ENCODE results near the gene C1QL1. TPM values are rescaled to one million over a fixed set of nuclear protein-coding genes. Genes with fewer than 3 reads are reported as not detected.

C1QL1 gene
- total RNA-seq, 1 donor from 2014 or later = 4.1 TPM

GRCh38 chr17:44928950-44929720 lies 39.0 kb downstream of the C1QL1 start:
- no peak for DNase-seq

- DNase-seq = no peak
Observed at GRCh38 chr17:44928136-44928535, 40.0 kb downstream of the C1QL1 start.

- DNase-seq = no peak
Observed at GRCh38 chr17:44927696-44928095, 40.4 kb downstream of the C1QL1 start.

- no peak for DNase-seq
Observed at GRCh38 chr17:44926821-44927525, 41.1 kb downstream of the C1QL1 start.

GRCh38 chr17:44925731-44926697 lies 42.1 kb downstream of the C1QL1 start:
- DNase-seq = no peak

- no peak for DNase-seq
Observed at GRCh38 chr17:44924107-44924544, 44.0 kb downstream of the C1QL1 start.

GRCh38 chr17:44922746-44923470 lies 45.2 kb downstream of the C1QL1 start:
- no peak for DNase-seq

GRCh38 chr17:44922136-44922535 lies 46.0 kb downstream of the C1QL1 start:
- DNase-seq = no peak

GRCh38 chr17:44921122-44921882 lies 46.8 kb downstream of the C1QL1 start:
- DNase-seq = no peak

GRCh38 chr17:44920565-44920940 lies 47.5 kb downstream of the C1QL1 start:
- DNase-seq = no peak

GRCh38 chr17:44919885-44920564 lies 48.1 kb downstream of the C1QL1 start:
- peak; percentile 77 for DNase-seq

- DNase-seq = no peak
Observed at GRCh38 chr17:44919411-44919810, 48.7 kb downstream of the C1QL1 start.

- no peak for DNase-seq
Observed at GRCh38 chr17:44918006-44918405, 50.1 kb downstream of the C1QL1 start.

GRCh38 chr17:44917456-44917855 lies 50.6 kb downstream of the C1QL1 start:
- no peak for DNase-seq

- peak; percentile 69 for DNase-seq
Observed at GRCh38 chr17:44916781-44917241, 51.3 kb downstream of the C1QL1 start.

- no peak for DNase-seq
Observed at GRCh38 chr17:44915862-44916780, 52.0 kb downstream of the C1QL1 start.

- DNase-seq = no peak
Observed at GRCh38 chr17:44915321-44915726, 52.8 kb downstream of the C1QL1 start, which contains the start of gene GFAP. Gene GFAP (minus strand): TSS chr17:44915500. CDS start chr17:44915486, 14 bp downstream.

GRCh38 chr17:44914698-44915271 lies 53.3 kb downstream of the C1QL1 start:
- no peak for DNase-seq

GRCh38 chr17:44914148-44914547 lies 54.0 kb downstream of the C1QL1 start:
- DNase-seq = no peak
